DMS79 (cell line): Measurements from ENCODE around the gene CCDC60.
A peak's percentile ranks its signal among the peaks of the same experiment; 100 is the strongest.
"Not testable (repeated sequence)": the region's sequence is repeated elsewhere in the genome, so short reads cannot be mapped to it uniquely, and the experiment has no call there.

ENCODE experiments used
- DNase-seq: peaks from one replicate; lab custom pipeline; 2025; lab: John Stamatoyannopoulos, UW

The CCDC60 gene

DNA sequence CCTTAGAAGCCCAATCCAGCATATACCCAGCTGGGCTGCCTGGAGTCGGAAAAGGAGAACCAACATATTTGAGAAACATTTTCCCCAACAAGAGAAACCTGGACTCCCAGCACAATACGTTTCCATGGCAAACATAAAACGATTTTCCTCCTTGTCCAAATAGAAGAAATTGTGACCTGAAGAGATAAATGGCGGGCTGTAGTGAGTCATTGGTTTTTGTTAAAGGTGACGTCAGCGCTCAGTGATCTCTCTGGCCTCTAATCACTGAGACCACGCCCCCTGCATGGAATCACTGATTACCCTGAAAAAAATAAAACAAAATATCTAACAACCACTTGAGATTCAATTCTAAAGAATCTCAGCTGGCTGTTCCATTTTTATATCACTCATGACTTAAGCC is 6.0 kb downstream of the CCDC60 start:
- DNase-seq: no peak

DNA sequence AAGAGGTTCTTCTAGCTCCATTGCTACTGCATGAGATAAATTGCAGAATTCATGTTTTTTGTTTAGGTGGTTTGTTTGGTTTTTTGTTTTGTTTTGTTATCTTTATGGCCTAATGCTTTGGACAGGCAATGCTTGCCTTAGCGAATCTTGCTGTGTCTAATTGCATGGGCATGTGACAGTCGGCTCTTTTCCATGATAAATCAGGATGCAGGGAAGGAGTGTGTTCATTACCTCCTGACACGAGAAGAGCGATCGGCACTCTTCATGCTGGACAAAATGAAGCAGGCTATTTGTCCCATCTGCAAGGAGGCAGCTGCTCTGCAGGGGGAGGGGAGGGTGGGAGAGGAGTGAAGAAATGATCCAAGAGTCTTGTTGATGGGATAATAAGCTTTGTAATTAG is 6.5 kb downstream of the CCDC60 start:
- DNase-seq: no peak

DNA sequence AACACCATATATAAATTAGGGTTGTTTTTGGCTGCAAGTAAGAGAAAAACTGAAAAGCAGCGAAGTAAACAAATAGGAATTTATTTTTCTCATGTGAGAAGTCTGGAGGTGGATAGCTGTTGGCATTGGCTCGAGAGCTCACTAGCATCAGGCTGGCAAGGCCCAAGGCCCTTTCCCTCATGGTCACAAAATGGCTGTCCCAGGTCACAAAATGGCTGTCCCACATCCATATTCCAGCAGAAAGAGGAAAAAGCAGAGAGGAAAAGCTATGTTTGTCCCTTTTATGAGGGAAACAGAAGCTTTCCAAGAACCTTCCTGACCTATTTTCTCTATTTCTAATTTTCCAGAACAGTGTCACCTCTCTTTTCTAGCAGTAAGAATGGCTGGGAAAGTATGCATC is 7.5 kb downstream of the CCDC60 start:
- no peak for DNase-seq

DNA sequence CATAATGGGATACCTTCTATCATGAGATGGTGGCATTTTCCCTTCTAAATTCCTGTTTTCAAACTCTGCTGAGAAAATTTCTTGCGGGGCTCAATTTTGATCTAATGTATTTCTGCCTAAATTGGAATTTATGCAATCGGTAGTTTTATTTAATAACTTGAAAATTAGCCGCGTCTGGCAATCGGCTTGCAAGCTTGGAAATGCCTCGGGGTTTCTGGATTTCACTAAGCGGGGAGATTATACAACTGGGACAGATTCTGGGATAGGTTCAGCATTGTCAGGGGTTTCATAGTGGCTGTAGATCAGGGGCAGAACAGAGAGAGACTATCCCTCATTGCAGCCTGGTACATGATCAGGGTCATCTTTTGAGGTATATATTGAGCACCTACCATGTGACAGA is 8.6 kb downstream of the CCDC60 start:
- DNase-seq: no peak

DNA sequence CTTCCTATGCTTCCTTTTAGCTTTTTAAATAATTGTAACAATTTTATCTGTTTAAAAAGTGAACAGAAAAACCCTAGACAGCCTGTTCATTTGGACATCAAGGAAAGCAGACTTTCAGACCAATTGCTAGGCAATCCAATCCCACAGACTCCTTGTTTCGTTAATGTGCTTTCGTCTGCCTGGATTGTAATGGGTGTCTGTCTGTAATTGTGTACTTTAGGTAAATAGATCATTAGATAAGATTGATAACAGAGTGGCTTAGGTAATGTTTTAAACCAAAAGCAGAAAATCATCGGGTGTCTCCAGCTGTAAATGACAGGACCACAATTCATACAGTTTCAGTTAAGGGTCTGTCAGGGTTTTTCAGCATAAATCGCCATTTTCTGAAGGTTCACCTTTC is 19.6 kb downstream of the CCDC60 start:
- peak; percentile 89 for DNase-seq

DNA sequence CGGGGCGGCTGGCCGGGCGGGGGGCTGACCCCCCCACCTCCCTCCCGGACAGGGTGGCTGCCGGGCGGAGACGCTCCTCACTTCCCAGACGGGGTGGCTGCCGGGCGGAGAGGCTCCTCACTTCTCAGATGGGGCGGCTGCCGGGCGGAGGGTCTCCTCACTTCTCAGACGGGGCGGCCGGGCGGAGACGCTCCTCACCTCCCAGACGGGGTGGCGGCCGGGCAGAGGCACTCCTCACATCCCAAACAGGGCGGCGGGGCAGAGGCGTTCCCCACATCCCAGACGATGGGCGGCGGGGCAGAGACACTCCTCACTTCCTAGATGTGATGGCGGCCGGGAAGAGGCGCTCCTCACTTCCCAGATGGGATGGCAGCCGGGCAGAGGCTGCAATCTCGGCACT is 25.8 kb downstream of the CCDC60 start:
- not testable (repeated sequence) for DNase-seq

DNA sequence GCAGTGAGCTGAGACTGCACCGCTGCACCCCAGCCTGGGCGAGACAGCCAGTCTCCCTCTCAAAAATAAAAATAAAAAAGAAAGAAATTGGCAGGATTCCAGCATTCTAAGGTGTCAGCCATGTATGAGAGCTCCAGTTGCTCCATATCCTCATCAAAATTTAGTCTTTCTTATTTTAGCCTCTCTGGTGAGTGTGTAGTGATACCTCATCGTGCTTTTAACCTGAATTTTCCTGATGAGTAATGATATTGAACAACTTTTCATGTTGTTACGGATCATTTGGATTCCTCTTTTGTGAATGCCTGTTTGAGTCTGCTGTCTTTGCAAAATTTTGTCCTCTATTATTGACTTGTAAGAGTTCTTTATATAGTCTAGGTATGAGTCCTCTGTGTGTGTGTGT is 28.5 kb downstream of the CCDC60 start:
- peak; percentile 72 for DNase-seq

DNA sequence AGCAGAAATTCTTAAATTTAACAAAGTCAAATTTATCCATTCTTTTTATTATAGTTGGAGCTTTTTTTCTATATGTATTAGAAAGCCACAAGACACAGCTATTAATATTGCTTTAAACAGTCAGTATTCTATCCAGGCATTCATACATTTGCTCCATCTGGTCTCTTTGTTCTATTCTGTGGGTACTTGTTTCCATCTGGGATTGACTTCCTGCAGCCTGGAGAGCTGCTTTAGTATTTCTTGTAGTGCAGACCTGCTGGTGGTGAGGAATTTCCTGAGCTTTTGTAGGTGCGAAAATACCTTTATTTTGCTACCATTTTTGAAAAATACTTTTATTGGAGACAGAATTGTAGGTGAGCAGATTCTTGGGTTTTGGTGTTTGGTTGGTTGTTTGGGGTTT is 29.0 kb downstream of the CCDC60 start:
- DNase-seq: no peak

DNA sequence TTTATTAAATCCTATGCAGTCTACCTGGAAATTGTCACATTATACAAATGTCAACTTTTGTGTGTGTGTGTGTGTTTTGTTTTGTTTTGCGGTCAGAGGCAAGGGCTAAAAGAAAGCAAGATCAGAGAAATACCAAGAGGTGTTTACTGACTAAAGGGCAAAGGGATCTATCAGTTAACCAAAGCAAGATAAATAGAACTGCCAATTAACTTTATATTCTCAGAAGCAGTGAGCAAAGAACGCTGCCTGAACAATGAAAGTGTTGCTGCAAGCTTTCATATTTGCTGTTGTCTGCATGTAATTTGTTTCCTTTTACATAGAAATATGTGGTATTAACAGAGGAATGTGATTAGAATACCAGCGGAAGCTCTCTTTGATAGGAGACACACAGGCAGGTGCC is 30.9 kb downstream of the CCDC60 start:
- DNase-seq: no peak

DNA sequence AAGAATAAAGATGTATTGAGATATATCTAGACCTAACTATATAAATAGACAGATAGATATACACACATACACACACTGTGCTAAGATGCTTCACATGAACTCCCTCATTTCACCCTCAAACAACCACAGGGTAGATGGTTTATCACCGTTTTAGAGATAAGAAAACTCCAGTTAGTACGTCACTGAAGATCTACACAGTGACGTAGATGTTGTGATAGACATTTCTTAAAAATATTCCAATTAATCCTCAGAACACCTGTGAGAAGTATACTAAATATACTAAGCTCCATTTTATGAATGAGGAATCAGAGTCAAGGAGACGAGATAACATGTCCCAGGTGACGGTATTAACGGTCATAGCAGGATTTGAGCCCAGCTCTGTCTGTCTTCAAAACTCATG is 31.5 kb downstream of the CCDC60 start:
- no peak for DNase-seq

DNA sequence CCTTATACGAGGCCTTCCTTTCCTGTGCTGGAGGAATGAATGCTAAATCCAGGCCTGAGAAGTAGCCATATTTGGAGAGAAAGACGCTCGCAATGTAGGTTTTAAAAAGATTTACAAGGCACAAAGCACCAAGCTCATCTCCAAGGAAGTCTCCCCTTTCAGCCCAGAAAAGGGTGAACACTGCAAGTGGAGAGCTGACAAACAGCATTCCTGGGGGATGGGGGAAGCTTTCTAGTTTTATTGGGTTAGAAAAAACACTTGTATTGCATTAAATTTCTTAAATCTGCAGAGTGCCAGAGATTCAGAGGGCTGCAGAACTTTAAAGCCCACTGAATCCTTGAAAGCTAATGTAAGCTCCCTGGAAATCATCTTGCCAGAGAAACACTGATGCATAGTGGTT is 34.6 kb downstream of the CCDC60 start:
- no peak for DNase-seq

DNA sequence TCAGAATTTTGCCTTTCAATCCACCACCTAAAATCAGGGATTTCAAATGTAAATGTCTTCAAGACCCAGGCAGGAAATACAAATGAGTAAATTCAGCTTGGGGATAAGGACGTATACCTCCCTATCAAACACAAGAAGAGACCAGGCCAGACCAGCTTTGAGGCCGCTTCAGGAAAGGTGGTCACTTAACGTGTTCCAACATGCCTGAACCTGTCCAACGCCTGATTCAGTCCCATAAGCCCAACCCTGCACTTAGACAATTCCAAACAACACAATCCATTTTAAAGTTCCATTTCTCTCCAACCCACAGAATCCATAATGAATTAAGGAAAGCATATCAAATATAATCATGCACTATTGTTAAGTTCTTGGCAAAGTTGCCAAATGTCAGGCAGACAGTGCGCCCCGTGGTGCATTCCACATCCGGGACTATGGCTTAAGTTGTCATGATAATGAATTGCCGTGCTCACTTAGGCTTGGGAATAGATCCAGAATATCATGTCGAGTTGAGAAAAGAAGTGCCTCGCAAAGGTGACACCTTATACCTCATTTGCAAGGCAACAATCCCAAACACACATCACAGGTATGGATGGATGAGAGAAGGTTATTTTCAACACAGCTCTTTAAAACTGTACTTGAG is 35.5 kb downstream of the CCDC60 start:
- DNase-seq: peak; percentile 99

DNA sequence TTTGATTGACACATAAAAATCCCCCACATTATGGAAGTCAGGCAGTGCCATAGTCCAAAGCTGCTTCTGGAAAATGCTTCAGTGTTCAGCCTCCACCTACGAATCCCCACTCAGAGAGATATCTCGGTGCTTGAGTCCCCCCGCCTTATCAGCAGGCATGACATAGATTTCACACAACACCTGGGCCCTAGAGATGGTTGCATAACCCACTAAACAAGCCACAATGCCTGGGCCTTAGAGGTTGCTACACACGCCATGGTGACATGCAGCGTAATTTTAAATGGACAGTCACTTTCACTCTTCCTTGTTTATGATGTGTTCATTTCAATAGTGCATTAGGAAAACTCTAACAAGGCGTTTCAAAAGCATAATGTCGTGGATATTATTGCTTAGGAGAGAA is 38.0 kb downstream of the CCDC60 start:
- peak; percentile 35 for DNase-seq

DNA sequence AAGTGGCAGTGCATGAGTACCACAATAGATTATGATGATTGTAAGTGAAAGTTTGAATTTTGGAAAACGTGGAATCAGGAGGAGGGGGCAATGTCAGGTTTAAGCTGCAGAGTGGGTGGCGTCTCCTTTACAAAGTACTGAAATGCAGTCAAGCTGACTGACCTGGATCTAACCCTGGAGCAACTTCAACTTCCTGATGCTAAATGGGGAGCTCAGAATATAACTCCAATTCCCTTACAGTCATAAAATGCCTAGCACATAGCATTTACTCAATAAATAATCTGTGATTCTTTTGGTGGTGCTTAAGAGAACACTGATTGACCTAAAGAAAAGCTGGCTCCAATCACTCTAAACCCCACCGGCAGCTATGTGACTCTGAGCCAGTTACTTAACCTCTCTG is 38.5 kb downstream of the CCDC60 start:
- DNase-seq: no peak

DNA sequence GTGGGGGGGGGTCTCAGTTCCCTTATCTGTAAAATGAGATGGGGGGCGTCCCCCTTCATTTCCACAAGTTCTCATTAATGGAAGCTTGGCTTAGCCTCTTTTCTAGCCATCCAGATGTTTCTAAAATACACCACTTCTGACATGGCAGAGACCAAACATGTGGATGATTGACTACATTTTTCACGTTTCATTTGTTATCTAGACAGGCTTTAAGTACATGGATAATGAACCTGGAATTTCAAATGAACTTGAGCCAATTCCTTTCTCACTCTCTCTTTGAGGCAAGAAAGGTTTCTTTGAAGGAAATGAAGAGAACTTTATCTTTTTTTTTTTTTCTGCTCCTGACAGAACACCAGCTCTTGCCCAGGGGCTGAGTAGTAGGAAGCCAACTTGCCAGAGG is 39.1 kb downstream of the CCDC60 start:
- no peak for DNase-seq

DNA sequence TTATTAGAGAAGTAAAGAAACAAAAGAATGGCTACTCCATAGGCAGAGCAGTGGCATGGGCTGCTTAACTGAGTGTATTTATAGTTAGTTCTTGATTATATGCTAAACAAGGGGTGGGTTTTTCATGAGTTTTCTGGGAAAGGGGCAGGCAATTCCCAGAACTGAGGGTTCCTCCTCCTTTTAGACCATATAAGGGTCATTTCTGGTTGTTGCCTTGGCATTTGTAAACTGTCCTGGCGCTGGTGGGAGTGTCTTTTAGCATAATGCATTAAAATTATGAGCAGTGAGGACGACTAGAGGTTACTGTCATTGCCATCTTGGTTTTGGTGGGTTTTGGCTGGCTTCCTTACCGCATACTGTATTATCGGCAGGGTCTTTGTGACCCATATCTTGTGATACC is 40.1 kb downstream of the CCDC60 start:
- no peak for DNase-seq

DNA sequence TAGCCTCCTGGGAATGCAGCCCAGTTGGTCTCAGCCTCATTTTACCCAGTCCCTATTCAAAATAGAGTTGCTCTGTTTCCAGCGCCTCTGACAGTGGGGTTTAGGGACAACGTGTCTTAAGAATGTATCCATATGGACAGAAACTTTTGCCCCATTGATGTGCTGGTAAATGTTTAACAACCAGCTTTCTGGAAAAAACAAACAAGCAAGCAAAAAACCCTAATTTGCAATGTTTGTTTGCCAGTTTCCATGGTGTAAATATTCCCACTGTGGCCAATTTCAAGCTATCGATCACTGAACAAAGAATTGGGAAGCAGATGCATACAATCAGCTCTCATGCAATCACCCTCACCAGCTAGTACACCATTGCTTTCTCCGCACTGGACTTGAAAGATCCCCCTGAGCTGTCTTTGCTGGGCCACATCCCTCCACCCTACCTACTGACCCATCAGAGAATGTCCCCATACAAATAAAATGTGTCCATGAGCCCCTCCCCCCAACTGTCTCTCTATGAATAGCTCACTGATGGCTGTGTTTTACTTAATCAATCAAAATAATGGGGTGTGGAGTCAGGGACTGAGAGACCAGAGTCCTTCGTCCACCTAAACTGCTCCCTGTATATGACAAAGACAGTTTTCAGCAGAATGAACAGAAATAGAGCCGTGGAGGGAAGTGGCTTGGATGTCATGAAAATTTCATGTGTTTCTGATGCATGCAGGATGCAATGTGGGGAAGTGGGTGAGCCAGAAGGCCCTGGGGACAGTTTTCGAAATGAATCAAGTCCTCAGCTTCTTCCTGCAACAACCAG is 40.8 kb downstream of the CCDC60 start:
- DNase-seq: no peak

DNA sequence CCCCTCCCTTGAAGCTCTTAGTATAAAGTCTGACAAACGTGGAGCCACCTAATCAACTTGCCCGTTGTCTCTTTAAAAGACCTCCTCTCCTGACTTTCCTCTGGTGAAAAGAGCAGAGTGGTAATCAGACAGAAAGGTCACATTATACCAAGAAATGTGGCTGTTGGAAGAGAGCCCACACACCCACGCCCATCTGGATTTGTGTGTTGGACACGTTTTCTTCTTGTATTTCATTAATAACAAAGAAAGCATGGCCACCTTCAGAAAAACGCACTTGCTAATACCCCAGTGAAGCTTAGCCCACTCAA is 41.3 kb downstream of the CCDC60 start:
- no peak for DNase-seq

DNA sequence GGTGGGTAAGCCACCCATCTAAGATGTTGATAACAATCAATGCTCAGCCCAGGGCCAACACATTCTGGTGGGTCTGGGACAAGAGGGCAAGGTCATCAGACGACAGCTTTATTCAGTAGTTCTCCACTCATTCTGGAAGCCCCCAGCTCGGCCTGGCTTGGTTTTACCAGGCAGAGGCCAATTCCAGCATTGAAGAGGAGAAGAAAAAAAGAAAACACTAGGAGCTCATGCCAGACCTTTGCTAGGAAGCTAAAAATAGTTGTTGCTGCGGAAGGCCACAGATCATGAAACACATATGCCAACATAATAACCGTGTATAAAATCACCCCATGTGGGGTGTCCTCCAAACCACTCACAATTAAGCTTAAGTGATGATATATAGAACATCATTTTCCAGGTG is 44.4 kb downstream of the CCDC60 start:
- no peak for DNase-seq

DNA sequence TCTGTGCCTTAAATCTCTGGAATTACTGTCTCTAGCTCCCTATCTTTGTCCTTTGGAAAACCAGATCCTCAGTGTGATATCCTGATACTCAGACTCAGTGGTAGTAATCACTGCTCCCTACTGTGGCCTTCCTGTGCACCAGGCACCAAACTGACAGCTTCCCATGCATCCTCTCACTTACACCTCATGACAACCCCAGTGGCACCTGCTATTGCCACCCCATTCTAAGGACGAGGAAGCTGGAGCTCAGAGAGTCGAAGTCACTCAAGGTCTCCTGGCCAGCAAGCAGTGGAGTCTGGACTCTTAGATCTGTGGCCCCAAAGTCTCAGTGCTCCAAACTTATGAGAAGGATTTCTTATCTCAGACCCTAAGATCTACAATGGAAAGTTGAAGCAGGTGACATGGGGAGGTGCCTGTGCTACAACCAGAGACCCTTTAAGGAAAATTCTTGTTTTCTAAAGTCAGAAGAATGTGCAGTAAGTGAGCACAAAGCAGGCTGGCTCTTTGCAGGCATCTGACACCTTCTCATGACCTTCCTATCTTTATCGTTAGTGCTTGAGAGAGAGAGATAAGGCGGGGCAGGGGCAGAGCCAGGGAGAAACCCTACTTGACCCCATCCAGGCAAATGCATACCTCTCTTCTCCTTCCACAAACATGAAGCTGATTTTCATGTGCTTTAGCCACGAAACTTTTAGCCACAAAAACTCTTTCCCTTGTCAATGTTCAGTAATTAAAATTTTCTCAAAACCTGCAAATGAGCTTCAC is 47.1 kb downstream of the CCDC60 start:
- no peak for DNase-seq

DNA sequence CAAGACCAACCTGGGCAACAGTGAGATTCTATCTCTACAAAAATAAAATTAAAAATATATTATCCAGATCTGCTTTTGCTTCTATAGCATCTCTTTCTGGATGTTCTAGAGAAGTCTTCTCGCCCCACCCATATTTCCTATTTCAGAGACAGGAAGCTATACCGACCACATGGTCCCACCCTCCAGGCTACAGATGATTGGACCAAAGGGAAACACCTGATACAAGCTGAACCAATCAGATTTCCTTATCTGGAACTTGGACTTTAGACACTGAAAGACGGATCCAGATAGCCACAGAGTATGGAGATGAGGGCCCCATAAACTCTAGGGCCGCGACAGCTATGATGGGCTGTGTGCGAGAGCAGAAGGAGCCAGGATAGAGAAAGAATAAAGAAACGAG is 48.7 kb downstream of the CCDC60 start:
- no peak for DNase-seq

DNA sequence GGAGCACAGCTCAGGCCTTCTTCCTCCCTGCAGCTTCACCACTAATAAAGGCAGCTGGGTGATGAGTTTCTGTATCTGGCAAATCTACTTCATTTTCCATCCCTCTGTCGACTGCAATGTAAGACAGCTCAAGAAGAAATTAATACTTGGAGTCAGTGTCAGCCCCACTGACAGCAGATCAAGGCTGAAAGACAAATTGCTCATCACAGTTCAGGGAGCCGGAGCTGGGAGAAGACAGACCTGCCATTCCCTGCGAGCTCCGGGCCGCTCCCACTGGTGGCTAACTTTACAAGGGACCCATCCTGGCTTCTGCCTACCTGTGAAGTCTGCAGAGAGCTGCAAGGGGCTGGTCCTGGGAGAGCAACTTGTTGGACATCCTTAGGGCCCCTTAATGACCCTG is 49.8 kb downstream of the CCDC60 start:
- no peak for DNase-seq

DNA sequence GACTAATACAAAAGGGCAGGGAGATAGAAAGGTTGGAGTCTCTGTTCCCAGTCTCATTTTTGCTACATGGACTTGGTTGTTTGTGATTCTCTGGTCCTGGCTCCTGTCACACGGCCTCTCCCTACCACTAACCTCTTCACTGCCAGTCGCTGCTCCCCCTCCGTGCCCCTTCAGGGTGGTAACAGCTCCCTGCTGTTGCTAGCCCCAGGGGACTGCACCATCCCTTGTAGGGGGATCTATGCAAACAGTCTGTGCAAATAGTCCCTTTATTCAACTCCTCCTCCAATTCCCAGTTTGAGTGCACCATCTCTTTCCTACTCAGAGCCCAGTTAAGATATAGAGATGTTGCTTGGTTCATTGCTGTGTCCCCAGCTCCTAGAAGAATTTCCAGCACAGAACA is 51.1 kb downstream of the CCDC60 start:
- DNase-seq: no peak
